Activated CD4-positive, alpha-beta T cell treated with anti-CD3 and anti-CD28 coated beads, Interleukin-2, amount 50 U/mL, for 16 hours (primary cell): ENCODE measurements around the gene TAF1A.

Experiments
- DNase-seq: peaks from one replicate; pipeline ENCODE4 v3.0.0-alpha.2; 2020

Gene TAF1A

DNA sequence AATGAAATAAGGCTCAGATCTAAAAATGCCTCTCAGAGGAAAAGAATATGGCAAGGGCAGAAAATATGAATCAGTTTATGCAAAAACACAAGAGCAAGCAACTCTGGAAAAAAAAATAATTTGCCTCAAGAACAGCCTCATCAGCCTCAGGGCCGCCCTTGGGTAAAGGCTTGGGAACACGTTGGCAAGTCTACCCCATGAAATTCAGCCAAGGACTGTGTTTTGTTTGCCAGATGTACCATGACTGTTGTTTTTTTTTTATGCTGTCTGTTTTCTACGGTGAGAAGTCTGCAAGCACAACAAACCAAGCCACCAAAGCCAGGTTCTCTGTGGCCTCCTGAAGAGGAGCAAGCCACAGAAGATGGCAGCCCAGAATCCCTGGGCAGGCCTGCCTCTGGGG is 59.8 kb downstream of the TAF1A start:
- DNase-seq = no peak

DNA sequence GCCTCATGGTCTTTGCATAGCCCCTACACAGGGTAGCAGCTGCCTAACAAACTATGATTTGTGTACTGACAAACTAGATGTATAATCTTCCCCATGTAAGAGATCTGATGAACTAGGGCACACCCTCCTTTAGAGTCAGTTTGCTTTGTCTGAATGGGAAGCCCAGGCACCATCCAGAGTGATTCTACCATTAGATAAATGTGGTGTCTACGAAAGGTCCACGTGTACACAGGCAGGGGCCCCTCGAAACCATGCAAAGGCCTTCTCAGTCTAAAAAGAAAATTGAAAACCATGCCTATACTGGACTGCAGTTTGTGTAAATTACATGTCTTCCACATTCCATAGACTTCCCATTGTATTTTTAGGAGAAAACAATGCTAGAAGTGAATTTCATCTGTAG is 60.6 kb downstream of the TAF1A start:
- DNase-seq = no peak

DNA sequence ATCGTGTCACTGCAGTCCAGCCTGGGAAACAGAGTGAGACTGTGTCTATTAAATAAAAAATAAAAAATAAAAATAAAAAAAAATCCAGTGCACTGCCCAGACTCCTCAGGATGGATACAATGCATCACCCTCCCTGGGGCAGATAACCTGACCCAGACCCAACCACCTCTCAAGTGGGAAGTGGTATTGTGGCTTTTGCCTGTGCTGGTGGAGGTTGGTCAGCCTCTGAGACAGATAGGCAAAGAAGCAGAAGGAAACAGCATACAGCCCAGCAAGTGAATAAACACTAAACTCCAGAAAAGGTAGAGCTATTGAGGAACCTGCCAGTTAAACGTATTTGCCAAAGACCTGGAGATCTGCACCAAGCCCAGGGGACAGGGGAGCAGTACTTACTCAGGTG is 63.8 kb downstream of the TAF1A start:
- DNase-seq = no peak

DNA sequence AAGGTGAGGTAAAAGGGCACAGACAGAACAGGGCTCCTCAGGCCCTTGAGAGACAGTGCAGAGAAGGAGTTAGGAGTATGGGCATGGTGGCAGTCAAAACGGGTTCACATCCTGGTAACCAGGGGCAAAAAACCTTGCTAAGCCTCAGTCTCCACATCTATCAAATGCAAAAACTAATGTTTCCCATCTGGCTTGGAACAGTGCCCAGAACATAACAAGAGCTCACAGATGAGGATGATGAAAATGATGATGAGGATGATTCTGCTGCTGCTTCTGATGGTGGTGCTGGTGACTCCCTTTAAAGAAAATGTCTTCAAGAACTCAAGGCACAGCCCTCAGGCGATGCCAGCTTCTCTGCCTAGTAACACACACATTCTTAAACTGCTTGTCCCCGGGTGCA is 65.9 kb downstream of the TAF1A start:
- DNase-seq = no peak

DNA sequence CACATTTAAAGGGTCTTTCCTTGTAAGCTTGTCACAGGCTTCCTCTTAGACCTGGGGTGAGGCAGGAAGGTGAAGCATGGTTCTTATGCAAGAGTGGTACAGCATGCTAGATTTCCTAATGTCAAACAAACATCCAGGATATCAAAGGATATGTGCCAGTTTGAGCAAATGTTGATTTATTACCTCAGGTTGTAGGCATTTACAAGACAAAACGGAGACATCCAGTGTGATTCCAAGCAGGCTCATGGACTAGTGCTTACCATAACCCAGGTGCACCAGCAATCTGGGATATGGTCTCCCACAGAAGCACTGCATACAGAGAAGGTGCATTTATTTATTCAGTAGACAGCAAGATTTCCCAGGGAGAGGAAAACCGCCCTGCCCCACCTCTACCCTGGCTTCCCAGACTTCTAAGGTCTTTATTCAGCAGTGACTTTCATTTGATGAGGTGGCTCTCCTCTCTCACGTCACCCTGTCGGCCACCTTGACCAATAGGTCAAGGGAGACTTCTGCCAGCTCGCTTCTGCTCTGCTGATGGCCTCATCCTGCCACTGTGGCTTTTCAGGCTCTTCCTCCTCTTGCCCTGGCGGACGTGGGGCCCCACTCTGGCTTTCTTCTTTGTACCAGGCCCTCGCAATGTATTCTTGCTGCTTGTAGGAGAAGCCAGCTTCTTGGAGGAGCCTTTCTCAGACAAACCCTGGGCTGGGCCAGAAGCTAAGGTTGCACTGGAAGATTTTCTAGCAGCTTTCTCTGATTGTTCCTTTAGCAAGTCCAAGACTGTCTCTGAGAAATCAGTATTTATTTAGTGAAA is 67.4 kb downstream of the TAF1A start:
- no peak for DNase-seq

DNA sequence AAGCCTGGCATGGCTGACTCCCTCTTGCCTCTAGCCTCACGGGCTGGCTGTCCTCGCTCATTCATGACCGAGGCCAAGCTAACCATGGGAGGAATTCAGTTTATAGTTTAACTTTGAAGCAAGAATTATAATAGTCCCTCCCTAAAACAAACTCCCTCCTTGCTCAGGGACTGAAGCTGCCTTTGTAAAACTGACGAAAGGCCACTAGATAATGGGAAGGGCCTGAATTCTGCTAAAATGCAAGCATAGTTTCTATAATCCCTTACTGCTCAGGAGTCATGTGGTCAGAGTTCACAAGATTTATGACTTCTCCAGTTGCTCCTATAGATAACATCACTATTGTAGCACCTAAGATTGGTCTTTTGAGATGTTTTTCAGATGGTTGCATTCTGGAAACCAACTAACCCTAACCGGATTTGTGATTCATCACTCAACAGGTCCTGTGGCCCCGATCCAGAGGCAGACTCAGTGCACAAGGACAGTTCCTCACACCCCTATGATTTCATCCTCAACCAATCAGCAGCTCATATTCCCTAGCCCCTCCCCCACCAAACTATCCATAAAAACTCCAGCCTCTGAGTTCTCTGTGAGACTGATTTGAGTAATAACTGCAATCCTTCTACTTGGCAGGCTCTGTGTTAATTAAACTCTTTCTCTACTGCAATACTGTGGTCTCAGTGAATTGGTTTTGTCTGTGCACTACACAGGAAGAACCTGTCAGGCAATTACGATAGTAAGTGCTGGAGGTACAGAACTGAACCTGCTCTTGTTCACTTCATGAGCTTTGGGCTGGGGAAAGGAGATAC is 68.2 kb downstream of the TAF1A start:
- no peak for DNase-seq
